Stimulated activated CD8-positive, alpha-beta memory T cell treated with anti-CD3 and anti-CD28 coated beads, Interleukin-4, amount 100 ng/mL, for 24 hours (primary cell): ENCODE results near the gene S100A2.
"Not testable (repeated sequence)": the region's sequence is repeated elsewhere in the genome, so short reads cannot be mapped to it uniquely, and the experiment has no call there.

Experiments used
- DNase-seq: peaks from one replicate; pipeline ENCODE4 v3.0.0-alpha.2; 2020; ENCODE audit warnings: low read depth

The S100A2 gene

GRCh38 chr1:153532769-153533599 lies 32.7 kb downstream of the S100A2 start:
- DNase-seq: peak; percentile 57

GRCh38 chr1:153532181-153532580 lies 33.5 kb downstream of the S100A2 start:
- DNase-seq: peak; percentile 26

GRCh38 chr1:153531638-153532037 lies 34.0 kb downstream of the S100A2 start:
- DNase-seq: no peak

- DNase-seq: no peak
These were observed 38.0 kb downstream of the S100A2 start for GRCh38 chr1:153527683-153528040.

GRCh38 chr1:153527023-153527682 lies 38.5 kb downstream of the S100A2 start:
- DNase-seq: no peak

GRCh38 chr1:153526132-153526543 lies 39.5 kb downstream of the S100A2 start:
- DNase-seq: no peak

- no peak for DNase-seq
These were observed 40.4 kb downstream of the S100A2 start for GRCh38 chr1:153525088-153525728.

GRCh38 chr1:153522353-153523048 lies 43.1 kb downstream of the S100A2 start:
- not testable (repeated sequence) for DNase-seq

GRCh38 chr1:153521808-153522207 lies 43.8 kb downstream of the S100A2 start:
- not testable (repeated sequence) for DNase-seq

- no peak for DNase-seq
These were observed 44.7 kb downstream of the S100A2 start for GRCh38 chr1:153520818-153521476.

- DNase-seq: not testable (repeated sequence)
These were observed 45.4 kb downstream of the S100A2 start for GRCh38 chr1:153520137-153520691.

GRCh38 chr1:153519242-153519641 lies 46.4 kb downstream of the S100A2 start:
- DNase-seq: no peak

GRCh38 chr1:153515504-153516394 lies 49.9 kb downstream of the S100A2 start:
- no peak for DNase-seq

GRCh38 chr1:153513666-153514065 lies 52.0 kb downstream of the S100A2 start:
- no peak for DNase-seq

GRCh38 chr1:153513023-153513422 lies 52.6 kb downstream of the S100A2 start:
- no peak for DNase-seq
